Small intestine (tissue), 7 donors: ENCODE data around the gene MSMP. TPM values are rescaled to one million over a fixed set of nuclear protein-coding genes. Genes with fewer than 3 reads are reported as not detected.

Source experiments
- DNase-seq, 2 donors: peaks; one replicate each; pipeline versions ENCODE4 v3.0.0 to v3.0.0-alpha.2; 2013
- FAIRE-seq: peaks from 2 replicates; lab custom pipeline; 2012; peaks lifted over from hg19 to GRCh38; lab: Jason Lieb, UNC
- H3K27ac ChIP-seq, 3 donors: one replicate each; pipeline ENCODE4 v1.5.1; 2013; ENCODE audit warnings: low read length in 2 of 3, mild to moderate bottlenecking in 2 of 3, control low read depth in 1 of 3, inconsistent platforms in 1 of 3, low read depth in 1 of 3, moderate library complexity in 1 of 3
- H3K27me3 ChIP-seq, 3 donors: one replicate each; pipeline ENCODE4 v1.6.1; 2013; ENCODE audit warnings: low read length in 3 of 3, inconsistent platforms in 1 of 3; ENCODE audit not compliant: control insufficient read depth in 3 of 3, insufficient read depth in 3 of 3
- H3K36me3 ChIP-seq, 3 donors: one replicate each; pipeline ENCODE4 v1.6.1; 2013; ENCODE audit warnings: low read length in 3 of 3, inconsistent platforms in 1 of 3, low read depth in 1 of 3, mild to moderate bottlenecking in 1 of 3, moderate library complexity in 1 of 3; ENCODE audit not compliant: control insufficient read depth in 3 of 3, insufficient read depth in 2 of 3
- H3K4me1 ChIP-seq, 3 donors: one replicate each; pipeline ENCODE4 v1.6.1; 2013; ENCODE audit warnings: low read length in 2 of 3, inconsistent platforms in 1 of 3, low read depth in 1 of 3, mild to moderate bottlenecking in 1 of 3, moderate library complexity in 1 of 3; ENCODE audit not compliant: control insufficient read depth in 3 of 3, insufficient read depth in 2 of 3
- H3K4me3 ChIP-seq, 3 donors: one replicate each; pipeline ENCODE4 v1.5.1; 2013; ENCODE audit warnings: low read length in 3 of 3, control low read depth in 1 of 3, inconsistent platforms in 1 of 3, low read depth in 1 of 3, mild to moderate bottlenecking in 1 of 3, moderate library complexity in 1 of 3
- H3K9me3 ChIP-seq, 2 donors: one replicate each; pipeline ENCODE4 v1.6.1; 2013; ENCODE audit warnings: low read depth in 1 of 2, low read length in 1 of 2; ENCODE audit not compliant: control insufficient read depth in 2 of 2, insufficient read depth in 1 of 2
- WGBS, 3 donors: extraction: QIAGEN DNeasy Blood & Tissue Kit; methylation state at CpG; one replicate each; pipeline ENCODE4 v1.1.7; 2013; 5-methylcytosine and 5-hydroxymethylcytosine counted together
- polyA plus RNA-seq, 4 donors: library from polyadenylated mRNA; stranded (reverse) in 3 of 4; unstranded in 1 of 4; fragments of 200-250 nt in 3 of 4; fragments of 120-200 nt in 1 of 4; gene quantifications; one replicate each; pipeline versions ENCODE4 v1.2.1 to v1.2.3, GENCODE V29; 2013
- donor health status: healthy with polysubstance abuse.
- donor health status: control.
- donor health status: control.
- donor health status: Bipolar disorder and iron deficiency.
- donor health status: healthy.

The MSMP gene
- polyA plus RNA-seq, 4 donors: 0.18 to 0.52 TPM; not detected in 2

DNA sequence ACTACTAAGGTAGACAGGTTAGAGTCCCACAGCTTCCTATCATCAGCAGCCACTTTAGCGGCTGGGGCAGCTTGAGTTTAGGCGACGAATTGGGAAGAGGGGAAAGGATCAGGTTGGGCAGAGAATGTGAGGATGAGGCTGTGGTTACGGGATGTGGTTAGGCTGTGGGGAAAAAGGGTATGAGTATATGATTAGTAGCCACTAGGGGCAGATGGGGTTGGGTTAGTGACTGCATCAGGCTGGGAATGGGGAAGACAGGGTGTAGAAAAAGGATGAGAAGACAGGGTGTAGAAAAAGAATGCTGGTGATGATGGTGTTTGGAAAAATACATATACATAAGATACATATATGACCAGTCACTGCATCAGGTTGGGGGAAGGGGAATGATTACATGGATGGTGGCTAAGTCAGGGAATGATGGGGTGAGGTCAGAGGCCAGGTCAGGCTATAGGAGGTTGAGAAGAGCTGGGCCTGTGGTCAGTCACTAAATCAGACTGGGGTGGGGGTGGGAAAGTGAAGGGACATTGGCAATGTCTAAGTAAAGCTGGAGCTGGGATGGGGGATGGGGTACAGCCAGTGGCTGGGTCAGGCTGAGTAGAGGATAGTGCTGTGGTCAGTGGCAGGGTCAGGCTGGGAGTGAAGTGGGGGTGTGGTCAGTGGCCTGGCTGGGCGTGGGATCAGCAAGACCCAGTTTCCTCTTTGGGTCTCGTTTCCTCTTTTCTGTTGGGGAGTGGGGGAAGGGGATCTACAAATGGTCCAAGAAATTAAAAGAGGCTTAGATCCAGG is 24.2 kb downstream of the MSMP start:
- DNase-seq (peak; percentile 58 to 69), FAIRE-seq (no peak)
- Histone ChIP-seq H3K27me3 (no peaks in the 10 kb centered on the region), H3K4me1 (peaks cover 19 to 60% (median 31%) of the 10 kb centered on the region in 3 donors), H3K9me3 (no peaks in the 10 kb centered on the region), H3K27ac (peak overlapping the region; percentile 17 to 98 (median 96)), H3K36me3 (peaks cover 0 to 36% (median 11%) of the 10 kb centered on the region in 3 donors), H3K4me3 (peak overlapping the region in 2 of 3 donors; percentile 11 to 16)
- WGBS, 3 donors: 17 to 42% (median 32%) methylated on average over 6 of the region's 6 CpGs

DNA sequence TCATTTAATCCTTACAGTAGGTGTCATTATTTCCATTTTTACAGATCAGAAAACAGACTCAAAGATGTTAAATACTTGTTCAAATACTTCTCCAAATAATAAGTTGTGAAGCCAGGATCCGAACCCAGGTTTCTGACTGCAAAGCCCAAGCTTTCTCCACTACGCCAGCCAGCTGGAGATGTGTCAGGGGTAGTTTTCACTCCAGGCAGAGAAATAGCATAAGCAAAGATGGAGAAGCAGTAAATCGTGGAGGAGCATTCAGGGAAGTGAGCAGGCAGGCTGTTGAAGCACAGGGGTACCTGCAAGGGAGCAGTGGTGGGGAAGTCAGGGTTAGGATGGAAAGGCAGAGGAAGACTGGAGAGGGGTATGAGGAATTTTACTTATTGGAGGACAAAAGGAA is 25.0 kb downstream of the MSMP start:
- H3K4me3 ChIP-seq: peak overlapping the region in 2 of 3 donors; percentile 11 to 16
- H3K27me3 ChIP-seq: no peaks in the 10 kb centered on the region
- peaks cover 0 to 40% (median 14%) of the 10 kb centered on the region in 3 donors for H3K36me3 ChIP-seq
- FAIRE-seq (no peak), DNase-seq (no peak)
- H3K4me1 ChIP-seq: peaks cover 19 to 60% (median 31%) of the 10 kb centered on the region in 3 donors
- peak overlapping the region; percentile 17 to 98 (median 67) for H3K27ac ChIP-seq
- H3K9me3 ChIP-seq: no peaks in the 10 kb centered on the region
- 57 to 75% (median 61%) methylated on average over 3 of the region's 3 CpGs for WGBS, 3 donors

DNA sequence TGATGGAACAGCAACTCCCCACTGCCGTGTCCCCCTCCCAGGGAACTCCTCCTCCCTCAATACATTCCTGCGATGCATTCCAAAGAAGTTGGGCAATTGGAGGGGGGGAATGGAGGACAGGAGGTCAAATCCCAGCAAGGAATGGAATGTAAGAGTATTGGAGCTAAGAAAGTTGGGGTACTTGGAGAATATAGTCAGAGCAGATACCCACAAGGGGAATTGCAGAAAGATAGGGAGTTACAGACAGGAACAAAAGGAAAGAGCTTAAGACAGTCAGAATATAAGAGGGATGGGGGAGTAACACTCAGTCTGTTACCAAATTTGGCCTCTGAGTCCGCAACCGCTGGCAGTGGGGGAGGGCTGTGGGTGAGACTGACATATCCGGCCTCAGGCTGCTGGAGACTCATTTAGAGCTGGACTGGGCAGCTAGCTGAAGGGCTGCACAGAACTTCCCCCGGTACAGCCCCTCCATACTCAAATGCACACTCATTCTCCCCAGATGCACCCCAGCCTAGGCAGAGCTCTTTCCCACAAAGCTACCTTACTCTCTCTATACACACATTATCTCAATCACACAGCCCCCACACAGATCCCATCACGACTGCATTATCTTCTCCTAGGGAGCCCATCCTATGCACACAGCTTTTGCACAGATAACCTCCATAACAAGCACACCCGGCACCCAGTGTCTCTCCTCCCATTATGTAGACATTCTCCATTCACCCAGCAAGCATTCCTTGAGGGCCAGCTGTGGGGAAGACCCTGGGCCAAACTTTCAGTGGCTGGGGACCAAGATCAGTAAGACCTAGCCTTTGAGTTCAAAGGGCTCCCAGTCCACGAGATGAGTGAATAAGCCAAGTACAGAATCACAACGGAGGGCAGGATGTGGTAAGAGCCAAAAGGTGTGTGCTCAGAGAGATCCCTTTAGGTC is 25.8 kb downstream of the MSMP start:
- peak overlapping the region; percentile 67 to 87 (median 71) for H3K27ac ChIP-seq
- DNase-seq: peak; percentile 51 to 57
- H3K4me3 ChIP-seq: peak overlapping the region in 1 of 3 donors; percentile 1
- no peaks in the 10 kb centered on the region for H3K9me3 ChIP-seq
- peaks cover 19 to 52% (median 31%) of the 10 kb centered on the region in 3 donors for H3K4me1 ChIP-seq
- H3K36me3 ChIP-seq: peaks cover 0 to 45% (median 21%) of the 10 kb centered on the region in 3 donors
- no peaks in the 10 kb centered on the region for H3K27me3 ChIP-seq
- WGBS, 3 donors: 14 to 32% (median 28%) methylated on average over 10 of the region's 10 CpGs
- no peak for FAIRE-seq

DNA sequence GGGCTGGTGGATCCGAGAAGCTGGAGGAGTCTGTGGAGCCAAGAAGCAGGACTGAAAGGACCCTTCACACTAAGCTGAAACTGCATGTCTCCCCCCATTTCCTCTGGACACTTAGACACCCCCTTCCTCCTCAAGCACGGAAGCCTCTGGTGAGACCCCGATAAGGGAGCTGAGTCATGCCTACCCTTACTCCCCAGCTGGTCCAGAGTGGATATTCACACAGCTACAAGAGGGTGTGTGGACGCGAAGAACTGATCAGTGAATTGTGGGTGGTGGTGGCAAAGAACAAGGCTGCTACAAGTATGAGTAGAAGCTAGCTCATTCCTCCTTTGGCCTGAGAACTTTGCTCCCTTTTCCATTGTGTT is 26.4 kb downstream of the MSMP start:
- Histone ChIP-seq H3K9me3 (no peaks in the 10 kb centered on the region), H3K27ac (peak overlapping the region; percentile 67 to 87 (median 71)), H3K4me1 (peaks cover 19 to 52% (median 31%) of the 10 kb centered on the region in 3 donors), H3K27me3 (no peaks in the 10 kb centered on the region), H3K4me3 (no peak overlapping the region), H3K36me3 (peaks cover 2 to 51% (median 24%) of the 10 kb centered on the region in 3 donors)
- WGBS, 3 donors: 32 to 62% (median 46%) methylated on average over 5 of the region's 5 CpGs
- FAIRE-seq: no peak
- no peak for DNase-seq

- WGBS, 3 donors: 13 to 29% (median 27%) methylated on average over 3 of the region's 3 CpGs
These were observed 27.1 kb downstream of the MSMP start for GRCh38 chr9:35726931-35727330.

GRCh38 chr9:35725362-35725761 is 28.7 kb downstream of the MSMP start:
- FAIRE-seq (no peak), DNase-seq (no peak)
- Histone ChIP-seq H3K27me3 (no peaks in the 10 kb centered on the region), H3K9me3 (no peaks in the 10 kb centered on the region), H3K4me1 (peaks cover 15 to 43% (median 30%) of the 10 kb centered on the region in 3 donors), H3K4me3 (no peak overlapping the region), H3K27ac (no peak overlapping the region), H3K36me3 (peaks cover 11 to 68% (median 34%) of the 10 kb centered on the region in 3 donors)
- 94 to 98% (median 95%) methylated on average over 11 of the region's 11 CpGs for WGBS, 3 donors

More at GRCh38 chr9:35726931-35727330, 27.1 kb downstream of the MSMP start:
- H3K27me3 ChIP-seq: no peaks in the 10 kb centered on the region
- H3K4me3 ChIP-seq: peak overlapping the region in 1 of 3 donors; percentile 8
- peak overlapping the region; percentile 67 to 87 (median 71) for H3K27ac ChIP-seq
- peaks cover 9 to 57% (median 27%) of the 10 kb centered on the region in 3 donors for H3K36me3 ChIP-seq
- peak; percentile 28 to 51 for DNase-seq
- no peak for FAIRE-seq
- H3K9me3 ChIP-seq: no peaks in the 10 kb centered on the region
- H3K4me1 ChIP-seq: peaks cover 19 to 52% (median 31%) of the 10 kb centered on the region in 3 donors

GRCh38 chr9:35723908-35724307 is 30.2 kb downstream of the MSMP start:
- 90 to 97% (median 94%) methylated on average over 8 of the region's 8 CpGs for WGBS, 3 donors
- peaks cover 24 to 80% (median 49%) of the 10 kb centered on the region in 3 donors for H3K36me3 ChIP-seq
- DNase-seq (no peak), FAIRE-seq (no peak)
- H3K4me1 ChIP-seq: peaks cover 9 to 29% (median 19%) of the 10 kb centered on the region in 3 donors
- no peaks in the 10 kb centered on the region for H3K27me3 ChIP-seq
- no peaks in the 10 kb centered on the region for H3K9me3 ChIP-seq
- H3K4me3 ChIP-seq: no peak overlapping the region
- H3K27ac ChIP-seq: no peak overlapping the region

DNA sequence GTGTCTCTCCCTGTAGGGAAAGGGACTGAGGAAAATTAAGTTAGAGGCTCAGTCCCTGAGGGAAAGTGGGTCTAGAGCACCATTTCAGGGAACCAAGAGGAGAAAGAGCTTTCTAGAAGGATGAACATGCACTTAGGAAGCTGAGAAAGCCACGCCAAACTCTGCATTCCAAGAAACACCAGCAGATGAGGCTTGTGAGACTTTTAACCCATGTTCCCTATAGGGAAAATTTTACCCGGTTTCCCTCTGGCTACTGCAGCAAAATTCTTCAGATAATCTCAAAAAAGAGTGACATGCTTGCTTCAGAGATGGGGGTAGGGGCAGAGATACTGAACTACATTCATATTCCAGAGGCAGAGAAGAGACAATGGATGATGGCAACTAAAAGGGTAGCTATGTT is 30.6 kb downstream of the MSMP start:
- FAIRE-seq: no peak
- 90 to 93% (median 93%) methylated on average over 2 of the region's 2 CpGs for WGBS, 3 donors

More for the DNA sequence above, 30.6 kb downstream of the MSMP start:
- Histone ChIP-seq H3K36me3 (peaks cover 26 to 81% (median 54%) of the 10 kb centered on the region in 3 donors), H3K4me3 (no peak overlapping the region), H3K4me1 (peaks cover 9 to 25% (median 16%) of the 10 kb centered on the region in 3 donors), H3K27ac (no peak overlapping the region), H3K9me3 (no peaks in the 10 kb centered on the region), H3K27me3 (no peaks in the 10 kb centered on the region)
- DNase-seq: no peak
